ENCODE results near the gene MDM4.
"Not testable (repeated sequence)": the region's sequence is repeated elsewhere in the genome, so short reads cannot be mapped to it uniquely, and the experiment has no call there.

Gene MDM4

DNA sequence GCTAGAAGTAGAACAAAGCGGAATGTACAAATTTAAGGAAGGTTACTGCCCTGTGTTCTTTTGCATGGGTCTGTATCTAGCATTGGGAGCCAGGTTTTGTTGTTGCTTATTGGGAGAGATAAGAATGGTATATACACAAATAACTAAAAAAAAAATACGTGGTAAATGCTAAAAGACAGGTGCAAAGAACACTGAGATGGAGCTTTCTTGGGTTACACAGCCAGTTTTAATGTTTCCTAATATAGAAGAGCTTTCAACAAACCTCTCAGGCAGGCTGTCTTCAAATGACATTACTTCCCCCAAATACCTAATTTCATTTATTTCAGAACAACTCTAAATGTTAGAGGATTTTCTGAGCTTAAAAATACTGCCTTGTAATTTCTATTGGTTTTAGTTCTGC, 1.4 kb upstream of the MDM4 start:
- no peak for DNase-seq (ENCODE audit: low read depth, low spot score)

DNA sequence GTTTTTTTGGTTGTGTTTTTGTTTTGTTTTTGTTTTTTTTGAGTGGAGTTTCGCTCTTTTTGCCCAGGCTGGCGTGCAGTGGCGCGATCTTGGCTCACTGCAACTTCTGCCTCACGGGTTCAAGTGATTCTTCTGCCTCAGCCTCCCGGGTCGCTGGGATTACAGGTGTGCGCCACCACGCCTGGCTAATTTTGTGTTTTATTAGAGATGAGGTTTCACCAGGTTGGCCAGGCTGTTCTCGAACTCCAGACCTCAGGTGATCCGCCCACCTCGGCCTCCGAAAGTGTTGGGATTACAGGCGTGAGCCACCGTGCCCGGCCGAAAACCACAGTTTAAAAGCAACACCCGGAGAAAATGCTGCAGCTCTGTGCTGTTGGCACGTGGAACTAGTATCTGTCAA, 1.2 kb downstream of the MDM4 start:
- not testable (repeated sequence) for DNase-seq (ENCODE audit: low read depth, low spot score)

DNA sequence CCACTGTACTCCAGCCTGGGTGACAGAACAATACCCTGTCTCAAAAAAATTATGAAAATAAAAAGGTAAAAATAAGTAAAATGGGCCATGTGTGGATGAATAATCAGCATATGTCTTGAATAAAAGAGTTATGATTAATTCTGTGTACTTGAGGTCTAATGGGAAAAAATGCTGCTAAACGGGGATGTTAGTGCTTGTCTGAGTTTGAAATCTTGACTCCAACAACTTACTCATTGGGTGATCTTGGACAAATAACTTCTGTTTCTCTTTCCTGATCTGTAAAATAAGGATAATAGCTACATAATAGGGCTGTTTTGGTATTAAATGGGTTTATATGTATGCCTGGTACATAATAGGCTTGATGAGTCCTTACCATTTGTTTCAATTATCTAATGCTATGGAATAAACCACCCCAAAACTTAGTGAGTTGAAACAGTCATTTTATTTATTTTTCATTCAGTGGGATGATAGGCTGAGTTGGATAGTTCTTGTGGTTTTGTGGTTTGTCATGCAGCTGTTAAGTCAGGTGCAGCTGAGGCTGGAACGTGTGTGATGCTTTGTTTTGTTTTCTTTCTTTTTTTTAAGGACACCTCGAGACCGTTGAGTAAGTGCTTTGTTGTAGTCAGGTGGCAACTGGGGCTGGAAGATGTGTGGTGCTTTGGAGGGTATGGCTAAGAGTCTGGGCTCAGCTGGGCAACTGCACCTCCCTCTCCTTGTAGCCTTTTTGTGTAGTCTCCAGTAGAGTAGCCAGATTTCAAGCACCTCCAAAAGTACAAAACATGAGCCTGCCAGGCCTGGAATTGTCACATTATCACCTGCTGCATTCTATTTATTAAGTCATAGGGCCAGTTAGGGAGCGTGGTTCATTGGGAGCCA, 4.9 kb downstream of the MDM4 start:
- DNase-seq (ENCODE audit: low read depth, low spot score): no peak

DNA sequence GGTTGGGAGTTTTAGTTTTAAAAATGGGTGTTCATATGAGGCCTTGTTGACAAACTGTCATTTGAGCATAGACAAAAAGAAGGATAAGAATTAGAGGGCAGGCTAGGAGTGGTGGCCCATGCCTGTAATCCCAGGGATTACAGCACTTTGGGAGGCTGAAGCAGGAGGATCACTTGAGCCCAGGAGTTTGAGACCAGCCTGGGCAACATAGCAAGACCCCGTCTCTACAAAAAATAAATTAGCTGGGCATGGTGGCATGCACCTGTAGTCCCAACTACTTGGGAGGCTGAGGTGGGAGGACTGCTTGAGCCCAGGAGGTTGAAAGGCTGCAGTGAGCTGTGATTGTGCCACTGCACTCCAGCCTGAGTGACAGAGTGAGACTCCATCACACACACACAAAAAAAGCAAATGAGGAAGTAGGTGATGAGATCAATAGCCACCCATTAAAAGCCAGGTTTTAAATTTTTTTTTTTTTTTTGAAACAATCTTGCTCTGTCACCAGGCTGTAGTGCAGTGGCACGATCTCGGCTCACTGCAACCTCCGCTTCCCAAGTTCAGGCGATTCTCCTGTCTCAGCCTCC, 5.8 kb downstream of the MDM4 start:
- not testable (repeated sequence) for DNase-seq (ENCODE audit: low read depth, low spot score)

DNA sequence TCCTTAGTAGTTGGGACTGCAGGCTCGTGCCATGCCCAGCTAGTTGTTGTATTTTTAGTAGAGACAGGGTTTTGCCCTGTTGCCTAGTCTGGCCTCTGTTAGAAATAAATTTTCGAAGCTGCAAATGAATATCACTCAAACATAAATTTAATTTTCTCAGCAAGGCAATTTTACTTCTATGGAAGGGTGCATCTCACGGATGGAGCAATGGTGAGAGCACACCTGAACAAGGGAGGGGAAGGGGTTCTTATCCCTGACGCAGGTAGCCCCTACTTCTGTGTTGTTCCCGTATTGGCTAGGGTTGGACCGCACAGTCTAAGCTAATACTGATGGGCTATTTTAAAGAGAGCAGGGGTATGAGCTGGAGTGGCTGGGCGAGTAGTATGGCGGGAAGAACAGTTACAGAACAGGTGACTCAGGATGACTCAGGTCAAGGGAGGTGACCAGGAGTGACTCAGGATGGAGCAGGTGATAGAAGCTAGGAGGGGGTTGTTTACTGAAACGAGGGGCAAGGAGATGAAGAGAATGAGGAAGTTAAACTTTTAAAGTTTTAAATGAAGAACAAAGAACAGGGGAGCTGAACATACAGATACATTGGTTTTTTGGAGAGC, 7.5 kb downstream of the MDM4 start:
- no peak for DNase-seq (ENCODE audit: low read depth, low spot score)

DNA sequence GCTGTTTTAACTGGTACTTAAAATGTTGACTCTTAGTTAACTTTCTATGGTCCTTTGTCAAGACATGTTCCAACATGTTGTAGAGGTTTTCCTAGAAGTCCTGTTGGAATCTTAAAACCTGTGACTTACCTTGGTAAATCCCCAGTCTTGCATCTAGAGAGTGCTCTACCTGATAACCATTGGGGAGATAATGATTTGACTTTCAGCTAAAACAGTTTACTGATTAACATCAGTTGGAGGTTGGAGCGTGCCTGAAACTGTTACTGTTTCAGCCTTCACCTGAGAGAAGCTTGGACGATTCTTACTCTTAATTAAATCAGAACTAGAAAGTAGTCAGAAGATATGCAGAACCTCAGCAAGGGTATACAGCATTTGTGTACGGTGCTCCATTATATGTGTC, 8.8 kb downstream of the MDM4 start:
- DNase-seq (ENCODE audit: low read depth, low spot score): no peak

DNA sequence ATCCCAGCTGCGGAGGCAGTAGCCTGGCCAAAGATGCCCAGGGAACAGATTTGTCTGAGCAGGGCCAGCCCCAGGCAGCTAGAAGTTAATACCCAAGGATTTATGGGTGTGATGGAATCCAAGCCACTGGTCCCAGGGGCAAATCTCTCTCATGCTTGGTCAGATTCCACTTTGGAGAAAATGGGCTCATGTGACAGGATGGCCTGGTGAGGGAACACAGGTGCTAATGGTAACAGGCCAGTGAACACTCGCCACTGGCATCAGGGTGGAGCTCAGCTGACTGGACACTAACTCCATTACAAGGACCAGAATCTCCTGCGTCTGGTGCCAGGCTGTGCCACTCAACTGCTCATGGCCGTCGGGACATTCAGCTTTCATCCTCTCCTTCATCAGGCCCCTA, 12.0 kb downstream of the MDM4 start:
- DNase-seq (ENCODE audit: low read depth, low spot score): no peak

DNA sequence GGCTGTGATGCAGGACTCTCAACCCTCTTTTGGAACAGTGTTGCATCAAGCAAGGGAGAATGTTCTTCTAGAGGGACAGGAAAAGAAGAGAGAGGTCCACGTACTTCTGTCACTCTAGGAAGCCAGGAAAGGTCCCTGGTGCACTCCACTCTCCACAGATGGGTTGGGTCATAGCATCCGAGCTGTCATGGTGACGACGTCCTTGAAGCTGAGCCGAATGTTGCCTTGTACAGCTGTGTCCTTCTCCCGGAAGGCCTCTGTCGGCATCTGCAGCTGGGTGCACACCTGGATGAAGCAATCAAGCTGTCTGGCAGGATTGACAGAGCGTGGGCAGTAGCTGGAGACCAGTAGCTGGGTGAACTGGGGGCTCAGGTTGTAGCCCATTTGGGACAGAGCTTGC, 12.5 kb downstream of the MDM4 start:
- DNase-seq (ENCODE audit: low read depth, low spot score): no peak

DNA sequence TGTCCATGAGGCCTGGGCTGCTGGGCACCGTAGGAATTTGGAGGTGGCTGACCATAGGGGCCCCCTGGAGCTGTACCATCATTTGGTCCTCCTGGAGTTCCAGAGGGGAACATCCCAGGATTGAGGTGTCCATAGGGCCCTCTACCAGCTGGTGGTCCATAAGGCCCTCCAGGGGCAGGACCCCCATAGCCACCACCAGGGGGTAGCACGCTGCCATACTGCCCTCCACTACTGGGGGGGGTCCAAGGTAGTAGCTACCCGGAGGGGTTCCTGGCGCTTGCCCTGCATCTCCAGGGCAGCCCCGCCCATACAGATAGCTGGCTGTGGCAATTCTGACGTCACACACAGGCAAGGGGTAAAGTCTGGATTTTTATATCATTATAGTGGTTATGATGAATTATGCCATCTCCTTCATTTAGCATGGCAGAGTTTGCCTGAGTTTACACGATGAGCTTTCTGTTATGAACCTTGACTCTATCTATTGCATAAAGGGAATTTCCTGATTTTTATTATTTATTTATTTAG, 13.2 kb downstream of the MDM4 start:
- DNase-seq (ENCODE audit: low read depth, low spot score): no peak

DNA sequence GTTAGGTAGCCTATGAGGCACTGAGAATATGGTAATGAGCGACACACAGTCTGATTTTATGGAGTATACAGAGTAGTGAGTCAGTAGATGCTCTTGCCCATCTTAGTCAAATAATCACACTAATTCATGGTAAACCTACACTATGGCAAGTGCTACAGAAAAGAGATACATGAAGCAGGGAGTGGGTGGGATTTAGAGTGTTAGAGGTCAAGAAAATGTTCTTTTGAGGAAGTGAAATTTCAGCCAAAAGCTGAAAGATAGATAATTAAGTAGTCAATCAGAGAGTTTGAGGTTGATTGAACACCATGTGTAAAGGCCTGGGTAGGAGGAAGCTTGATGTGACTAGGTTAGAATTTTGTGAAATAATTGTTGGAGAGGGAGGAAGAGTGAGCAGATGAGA, 14.7 kb downstream of the MDM4 start:
- no peak for DNase-seq (ENCODE audit: low read depth, low spot score)

DNA sequence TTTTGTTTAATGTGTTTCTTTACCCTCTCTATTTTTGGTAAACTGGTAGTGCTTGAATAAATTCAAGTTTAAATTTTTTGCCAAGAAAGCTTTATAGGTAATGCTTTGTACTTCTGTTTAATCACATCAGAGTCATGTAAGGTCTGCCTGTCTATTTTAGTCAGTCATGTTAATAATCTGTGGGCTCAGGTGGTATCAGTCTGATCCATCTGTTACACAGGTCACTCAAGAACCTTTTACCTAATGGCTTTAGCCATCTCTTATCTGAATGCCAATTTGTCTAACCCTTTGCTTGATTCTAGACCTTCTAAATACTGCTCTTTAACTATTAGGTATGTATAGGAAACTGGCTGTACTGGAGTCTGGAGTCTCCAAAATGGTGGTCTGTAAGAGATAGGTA, 16.6 kb downstream of the MDM4 start:
- no peak for DNase-seq (ENCODE audit: low read depth, low spot score)

DNA sequence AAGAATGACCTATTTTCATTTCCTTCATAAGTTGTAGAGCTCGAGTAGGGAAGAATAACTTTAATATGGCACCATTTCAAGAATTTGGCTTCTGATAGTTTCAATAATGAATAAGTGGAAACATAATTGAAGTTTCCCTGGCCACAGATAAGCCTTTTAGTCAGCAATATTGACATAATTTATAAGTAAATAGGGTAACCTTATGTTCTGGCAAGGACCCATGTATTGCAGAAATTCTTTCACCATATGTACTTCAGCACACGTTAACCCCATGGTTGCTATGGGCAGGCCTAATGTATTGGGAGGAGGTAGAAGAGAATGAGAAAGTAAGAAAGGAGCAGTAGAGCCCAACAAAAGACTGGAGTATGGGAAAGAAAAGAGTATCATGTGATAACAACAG, 25.4 kb downstream of the MDM4 start:
- DNase-seq (ENCODE audit: low read depth, low spot score): no peak

DNA sequence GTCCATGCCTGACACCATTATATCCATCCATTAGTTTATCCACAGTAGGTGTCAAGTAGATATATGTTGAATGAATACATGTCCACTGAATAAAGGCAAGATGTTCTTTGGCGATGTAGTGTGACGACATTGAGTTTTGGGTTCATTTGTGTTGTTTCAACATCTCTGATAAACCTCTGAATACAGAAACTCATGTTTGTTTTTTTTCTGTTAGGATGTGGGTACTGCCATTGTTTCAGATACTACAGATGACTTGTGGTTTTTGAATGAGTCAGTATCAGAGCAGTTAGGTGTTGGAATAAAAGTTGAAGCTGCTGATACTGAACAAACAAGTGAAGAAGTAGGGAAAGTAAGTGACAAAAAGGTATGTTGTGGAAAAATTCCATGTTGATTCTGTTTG, 28.1 kb downstream of the MDM4 start:
- DNase-seq (ENCODE audit: low read depth, low spot score): no peak

DNA sequence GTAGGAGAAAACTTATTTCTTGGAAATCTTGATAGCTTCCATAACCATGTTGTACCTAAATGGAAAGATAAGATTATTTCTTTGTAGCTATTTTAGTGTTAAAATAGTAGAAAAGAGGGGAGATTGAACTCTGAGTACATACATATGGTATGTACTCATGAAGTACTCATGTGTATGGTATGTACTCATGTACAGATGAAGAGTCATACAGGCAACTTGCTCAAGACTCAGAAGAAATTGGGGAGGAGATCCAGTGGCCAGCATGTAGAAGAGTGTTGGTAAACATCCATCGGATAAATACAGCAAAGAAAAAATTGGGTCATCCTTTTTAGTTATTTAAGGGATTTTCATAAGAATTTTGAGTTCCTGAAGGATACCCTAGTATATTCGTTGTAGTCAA, 29.0 kb downstream of the MDM4 start:
- no peak for DNase-seq (ENCODE audit: low read depth, low spot score)

DNA sequence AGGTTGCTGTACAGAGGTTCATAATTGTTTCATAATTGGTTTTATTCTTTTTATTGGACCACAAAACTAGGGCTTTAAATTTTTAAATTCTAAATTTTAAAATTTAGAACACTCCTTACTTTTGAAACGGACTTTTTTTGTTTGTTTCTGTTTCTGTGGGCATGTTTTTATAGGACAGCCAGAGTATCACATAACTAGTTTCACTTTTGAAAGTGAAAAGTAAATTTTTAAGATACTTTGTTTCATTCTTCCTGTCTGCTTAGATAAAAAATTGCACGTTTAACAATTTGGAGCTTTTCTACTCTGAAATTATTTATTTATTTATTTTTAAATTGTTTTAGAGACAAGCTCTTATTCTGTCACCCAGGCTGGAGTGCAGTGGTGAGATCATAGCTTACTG, 29.7 kb downstream of the MDM4 start:
- no peak for DNase-seq (ENCODE audit: low read depth, low spot score)

DNA sequence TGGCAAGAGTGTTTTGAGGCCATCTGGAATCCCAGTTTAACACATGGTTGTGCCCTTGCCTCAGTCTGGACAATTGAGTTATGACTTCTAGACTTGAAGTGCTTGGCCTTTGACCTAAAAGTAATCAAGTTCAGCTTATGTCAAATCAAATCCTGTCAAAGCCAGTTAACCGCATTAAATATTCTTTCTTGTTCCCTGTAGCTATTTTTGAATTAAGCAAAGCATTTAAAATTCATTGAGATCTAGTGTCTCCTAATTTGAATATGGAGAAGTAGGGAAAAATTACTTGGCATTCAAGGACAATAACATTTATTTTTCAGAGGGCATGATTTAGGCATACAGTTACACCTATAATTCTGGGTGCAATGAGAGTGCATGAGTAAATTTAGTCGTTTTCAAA, 32.1 kb downstream of the MDM4 start:
- DNase-seq (ENCODE audit: low read depth, low spot score): no peak

DNA sequence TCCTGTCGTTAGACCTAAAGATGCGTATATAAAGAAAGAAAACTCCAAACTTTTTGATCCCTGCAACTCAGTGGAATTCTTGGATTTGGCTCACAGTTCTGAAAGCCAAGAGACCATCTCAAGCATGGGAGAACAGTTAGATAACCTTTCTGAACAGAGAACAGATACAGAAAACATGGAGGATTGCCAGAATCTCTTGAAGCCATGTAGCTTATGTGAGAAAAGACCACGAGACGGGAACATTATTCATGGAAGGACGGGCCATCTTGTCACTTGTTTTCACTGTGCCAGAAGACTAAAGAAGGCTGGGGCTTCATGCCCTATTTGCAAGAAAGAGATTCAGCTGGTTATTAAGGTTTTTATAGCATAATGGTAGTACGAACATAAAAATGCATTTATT, 33.1 kb downstream of the MDM4 start:
- no peak for DNase-seq (ENCODE audit: low read depth, low spot score)

DNA sequence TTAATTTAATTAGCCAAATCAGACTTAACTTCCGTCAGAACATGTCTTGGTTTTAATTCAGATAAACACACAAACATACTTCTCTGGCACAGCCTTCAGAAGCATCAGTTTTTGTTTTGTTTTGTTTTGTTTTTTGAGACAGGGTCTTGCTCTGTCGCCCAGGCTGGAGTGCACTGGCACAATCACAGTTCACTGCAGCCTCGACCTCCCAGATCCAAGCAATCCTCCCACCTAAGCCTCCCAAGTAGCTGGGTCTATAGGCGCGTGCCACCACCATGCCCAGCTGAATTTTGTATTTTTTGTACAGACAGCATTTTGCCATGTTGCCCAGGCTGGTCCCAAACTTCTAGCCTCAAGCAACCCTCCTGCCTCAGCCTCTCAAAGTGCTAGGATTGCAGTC, 34.7 kb downstream of the MDM4 start:
- DNase-seq (ENCODE audit: low read depth, low spot score): no peak

DNA sequence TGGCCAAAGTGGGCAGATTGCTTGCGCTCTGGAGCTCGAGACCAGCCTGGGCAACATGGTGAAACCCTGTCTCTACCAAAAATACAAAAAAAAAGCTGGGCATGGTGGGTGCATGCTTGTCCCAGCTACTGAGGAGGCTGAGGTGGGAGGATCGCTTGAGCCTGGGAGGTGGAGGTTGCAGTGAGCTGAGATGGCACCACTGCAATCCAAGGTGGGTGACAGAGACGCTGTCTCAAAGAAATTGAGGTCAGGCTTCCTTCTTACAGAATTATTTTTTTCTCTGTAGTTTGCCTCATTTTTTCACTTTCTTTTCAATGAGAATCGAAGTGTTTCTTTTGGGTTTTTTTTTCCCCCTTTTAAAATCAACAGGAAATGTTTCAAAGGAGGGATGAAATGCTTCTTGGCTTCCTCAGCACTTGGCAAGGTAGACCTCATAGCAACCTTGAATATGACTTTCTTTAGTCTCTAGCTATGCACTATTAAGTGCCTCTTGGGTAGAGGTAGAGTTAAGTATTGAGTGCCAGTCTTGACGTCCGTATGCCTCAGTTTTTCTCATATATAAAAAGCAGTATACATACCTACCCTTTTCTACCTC, 40.3 kb downstream of the MDM4 start:
- no peak for DNase-seq (ENCODE audit: low read depth, low spot score)

DNA sequence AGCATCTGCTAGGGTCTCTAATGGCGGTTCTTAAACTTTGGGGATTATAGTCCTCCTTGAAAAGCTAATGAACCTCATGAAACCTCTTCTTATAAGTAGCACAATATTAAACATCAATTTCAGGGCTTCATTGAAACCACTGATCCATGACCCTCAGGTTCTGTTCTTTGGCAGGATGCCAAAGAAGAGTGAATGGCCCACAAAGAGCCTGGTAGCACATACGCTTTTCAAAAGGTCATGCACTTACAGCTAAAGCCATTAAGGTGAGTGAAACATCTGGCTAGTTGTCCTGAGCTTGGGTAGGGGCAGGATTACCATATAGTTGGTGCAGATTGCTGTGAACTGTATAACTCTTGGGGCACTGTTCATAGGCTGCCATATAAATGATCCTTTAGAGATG, 42.3 kb downstream of the MDM4 start:
- DNase-seq (ENCODE audit: low read depth, low spot score): no peak

DNA sequence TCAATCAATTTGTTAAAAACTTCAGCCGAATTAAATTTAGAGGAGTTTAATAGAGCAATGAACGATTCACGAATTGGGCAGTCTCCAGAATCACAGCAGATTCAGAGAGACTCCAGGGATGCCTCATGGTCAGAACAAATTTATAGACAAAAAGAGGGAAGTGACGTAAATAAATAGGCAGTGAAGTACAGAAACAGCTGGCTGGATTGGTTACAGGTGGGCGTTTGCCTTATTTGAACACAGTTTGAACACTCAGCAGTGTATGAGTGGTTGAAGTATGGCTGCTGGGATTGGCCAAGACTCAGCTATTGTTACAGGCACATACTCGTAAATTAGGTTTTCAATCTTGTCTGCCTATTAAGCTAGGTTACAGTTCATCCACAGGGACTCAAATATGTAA, 43.8 kb downstream of the MDM4 start:
- DNase-seq (ENCODE audit: low read depth, low spot score): not testable (repeated sequence)

DNA sequence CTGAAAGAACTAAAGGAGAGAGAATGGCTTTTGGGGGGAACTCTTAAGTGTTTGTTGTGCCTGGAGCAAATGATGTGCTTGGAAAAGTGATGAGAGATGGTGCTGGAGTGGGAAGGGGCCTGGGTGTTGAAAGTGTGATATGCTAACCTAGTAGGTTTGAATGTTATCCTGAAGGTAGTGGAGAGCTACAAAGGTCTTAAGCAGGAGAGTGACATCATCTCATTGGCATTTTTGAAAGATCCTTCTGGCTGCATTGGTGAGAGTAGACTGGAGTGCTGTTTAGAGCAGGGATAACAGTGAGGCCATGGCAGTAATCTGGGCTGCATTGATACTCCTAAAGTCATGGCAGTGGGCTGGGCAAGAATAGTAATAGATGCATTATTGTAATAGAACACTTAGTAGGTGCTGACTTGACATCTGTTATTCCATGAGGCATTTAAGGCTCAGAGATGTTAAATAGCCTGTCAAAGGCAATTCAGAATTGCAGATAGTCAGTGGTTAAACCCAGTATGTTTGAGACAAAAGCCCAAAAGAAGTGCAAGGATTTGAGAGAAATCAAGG, 44.5 kb downstream of the MDM4 start:
- no peak for DNase-seq (ENCODE audit: low read depth, low spot score)
